ENCODE data around the gene ENPP3. TPM values are rescaled to one million over a fixed set of nuclear protein-coding genes. Genes with fewer than 3 reads are reported as not detected.

The ENPP3 gene
- total and polyA plus RNA-seq, 2 donors (not counting 1 experiment from before 2014, with no cell fraction given), result 0.18 to 0.25 TPM

DNA sequence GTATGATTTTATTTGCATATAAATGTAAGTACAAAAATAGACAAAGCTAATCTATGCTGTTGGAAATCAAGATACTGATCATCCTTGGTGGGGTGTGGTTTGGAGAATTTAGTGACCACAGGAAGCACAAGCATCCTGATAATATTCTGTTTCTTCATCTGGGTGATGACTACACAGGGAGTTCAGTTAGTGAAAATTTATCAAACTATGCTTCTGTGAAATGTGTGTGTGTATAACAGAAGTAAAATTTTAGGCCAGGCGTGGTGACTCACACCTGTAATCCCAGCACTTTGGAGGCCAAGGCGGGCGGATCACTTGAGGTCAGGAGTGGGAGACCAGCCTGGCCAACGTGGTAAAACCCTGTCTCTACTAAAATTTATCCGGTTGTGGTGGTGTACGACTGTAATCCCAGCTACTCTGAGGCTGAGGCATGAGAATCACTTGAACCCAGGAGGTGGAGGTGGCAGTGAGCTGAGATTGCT lies 20.6 kb downstream of the ENPP3 start:
- no peak overlapping the region for H3K9ac ChIP-seq (ENCODE audit: low read length)
- no peaks in the 10 kb centered on the region for H3K9me3 ChIP-seq (ENCODE audit: control extremely low read depth in 1 of 3, control insufficient read depth in 2 of 3, insufficient read depth in 1 of 3, low read length in 2 of 3)
- ATAC-seq (ENCODE audit: low read depth) (no peak), DNase-seq (no peak)
- Mint-ChIP-seq H3K4me1 (peaks cover 6% of the 10 kb centered on the region), H3K27me3 (no peaks in the 10 kb centered on the region), H3K4me3 (no peak overlapping the region), H3K27ac (no peak overlapping the region), H3K9me3 (ENCODE audit: insufficient read depth) (no peaks in the 10 kb centered on the region)
- H3K79me2 ChIP-seq (ENCODE audit: control insufficient read depth, insufficient read depth, low read length), result no peaks in the 10 kb centered on the region
- TF ChIP-seq EZH2 (IDR thresholded peaks at IDR 0.05; ENCODE audit: borderline replicate concordance, insufficient read depth, low read depth, low read length, poor library complexity, severe bottlenecking), result no peak
- TF ChIP-seq, protein P1, sequence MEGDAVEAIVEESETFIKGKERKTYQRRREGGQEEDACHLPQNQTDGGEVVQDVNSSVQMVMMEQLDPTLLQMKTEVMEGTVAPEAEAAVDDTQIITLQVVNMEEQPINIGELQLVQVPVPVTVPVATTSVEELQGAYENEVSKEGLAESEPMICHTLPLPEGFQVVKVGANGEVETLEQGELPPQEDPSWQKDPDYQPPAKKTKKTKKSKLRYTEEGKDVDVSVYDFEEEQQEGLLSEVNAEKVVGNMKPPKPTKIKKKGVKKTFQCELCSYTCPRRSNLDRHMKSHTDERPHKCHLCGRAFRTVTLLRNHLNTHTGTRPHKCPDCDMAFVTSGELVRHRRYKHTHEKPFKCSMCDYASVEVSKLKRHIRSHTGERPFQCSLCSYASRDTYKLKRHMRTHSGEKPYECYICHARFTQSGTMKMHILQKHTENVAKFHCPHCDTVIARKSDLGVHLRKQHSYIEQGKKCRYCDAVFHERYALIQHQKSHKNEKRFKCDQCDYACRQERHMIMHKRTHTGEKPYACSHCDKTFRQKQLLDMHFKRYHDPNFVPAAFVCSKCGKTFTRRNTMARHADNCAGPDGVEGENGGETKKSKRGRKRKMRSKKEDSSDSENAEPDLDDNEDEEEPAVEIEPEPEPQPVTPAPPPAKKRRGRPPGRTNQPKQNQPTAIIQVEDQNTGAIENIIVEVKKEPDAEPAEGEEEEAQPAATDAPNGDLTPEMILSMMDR (IDR thresholded peaks at IDR 0.05), result no peak
- WGBS (ENCODE audit: insufficient coverage), result 87% methylated on average over 3 of the region's 6 CpGs
- H3K36me3 ChIP-seq (replicated peaks in 1 of 2; ENCODE audit: control extremely low read depth in 1 of 2, control insufficient read depth in 1 of 2, extremely low read depth in 1 of 2, insufficient read depth in 2 of 2, low read length in 1 of 2), result no peaks in the 10 kb centered on the region
- no peaks in the 10 kb centered on the region for H4K20me1 ChIP-seq (ENCODE audit: control insufficient read depth, insufficient read depth, low read length, poor library complexity, severe bottlenecking)
- no peak overlapping the region for H3K27ac ChIP-seq (ENCODE audit: low read length in 2 of 2)
- peaks cover 0 to 5% of the 10 kb centered on the region in 2 donors for H3K4me1 ChIP-seq (ENCODE audit: control insufficient read depth in 2 of 2, insufficient read depth in 2 of 2, low read length in 2 of 2)
- no peak overlapping the region for H3K4me3 ChIP-seq (ENCODE audit: control extremely low read depth in 1 of 5, extremely low read depth in 1 of 5, insufficient read depth in 1 of 5, low read depth in 2 of 5, low read length in 4 of 5)
- POLR2A ChIA-PET, result no interaction called here
- intact Hi-C loops (cut with micrococcal nuclease), result no loop called here
- no peak overlapping the region for H2AFZ ChIP-seq (ENCODE audit: insufficient read depth, low read depth, low read length, poor library complexity, severe bottlenecking)
- H3K4me2 ChIP-seq (replicated peaks; ENCODE audit: low read depth, low read length, poor library complexity, severe bottlenecking), result no peak overlapping the region
- CTCF ChIA-PET, result interaction anchor here (1.4 kb wide), 1 partner anchor 30 kb away, joined by 4 read pairs; the partner anchor contains the start of gene MED23
- H3K27me3 ChIP-seq (replicated peaks in 1 of 4; ENCODE audit: control extremely low read depth in 1 of 4, control insufficient read depth in 3 of 4, insufficient read depth in 4 of 4, low read length in 3 of 4), result no peaks in the 10 kb centered on the region

GRCh38 chr6:131658287-131658686 lies 21.2 kb downstream of the ENPP3 start:
- TF ChIP-seq EZH2 (IDR thresholded peaks at IDR 0.05; ENCODE audit: borderline replicate concordance, insufficient read depth, low read depth, low read length, poor library complexity, severe bottlenecking), result no peak
- TF ChIP-seq, protein P1 (IDR thresholded peaks at IDR 0.05), result no peak
- H3K4me1 Mint-ChIP-seq, result peaks cover 6% of the 10 kb centered on the region
- Histone ChIP-seq H3K27me3 (replicated peaks in 1 of 4; ENCODE audit: control extremely low read depth in 1 of 4, control insufficient read depth in 3 of 4, insufficient read depth in 4 of 4, low read length in 3 of 4) (no peaks in the 10 kb centered on the region), H3K27ac (ENCODE audit: low read length in 2 of 2) (no peak overlapping the region), H2AFZ (ENCODE audit: insufficient read depth, low read depth, low read length, poor library complexity, severe bottlenecking) (no peak overlapping the region), H3K9ac (ENCODE audit: low read length) (no peak overlapping the region), H4K20me1 (ENCODE audit: control insufficient read depth, insufficient read depth, low read length, poor library complexity, severe bottlenecking) (no peaks in the 10 kb centered on the region), H3K36me3 (replicated peaks in 1 of 2; ENCODE audit: control extremely low read depth in 1 of 2, control insufficient read depth in 1 of 2, extremely low read depth in 1 of 2, insufficient read depth in 2 of 2, low read length in 1 of 2) (no peaks in the 10 kb centered on the region), H3K4me1 (ENCODE audit: control insufficient read depth in 2 of 2, insufficient read depth in 2 of 2, low read length in 2 of 2) (peaks cover 0 to 5% of the 10 kb centered on the region in 2 donors), H3K4me3 (ENCODE audit: control extremely low read depth in 1 of 5, extremely low read depth in 1 of 5, insufficient read depth in 1 of 5, low read depth in 2 of 5, low read length in 4 of 5) (no peak overlapping the region), H3K79me2 (ENCODE audit: control insufficient read depth, insufficient read depth, low read length) (no peaks in the 10 kb centered on the region), H3K4me2 (replicated peaks; ENCODE audit: low read depth, low read length, poor library complexity, severe bottlenecking) (no peak overlapping the region), H3K9me3 (ENCODE audit: control extremely low read depth in 1 of 3, control insufficient read depth in 2 of 3, insufficient read depth in 1 of 3, low read length in 2 of 3) (no peaks in the 10 kb centered on the region)
- no peak for DNase-seq
- H3K27me3 Mint-ChIP-seq, result no peaks in the 10 kb centered on the region
- H3K27ac Mint-ChIP-seq, result no peak overlapping the region
- intact Hi-C loops (cut with micrococcal nuclease), result no loop called here
- no peak overlapping the region for H3K4me3 Mint-ChIP-seq
- no CpG with 5 or more reads among the region's 3 CpGs for WGBS (ENCODE audit: insufficient coverage)
- CTCF ChIA-PET, result interaction anchor here (1.4 kb wide), 1 partner anchor 30 kb away, joined by 4 read pairs; the partner anchor contains the start of gene MED23
- H3K9me3 Mint-ChIP-seq (ENCODE audit: insufficient read depth), result no peaks in the 10 kb centered on the region
- ATAC-seq (ENCODE audit: low read depth), result no peak
- POLR2A ChIA-PET, result no interaction called here
